ENCODE results near the gene CLDN9. TPM values are rescaled to one million over a fixed set of nuclear protein-coding genes. Genes with fewer than 3 reads are reported as not detected.
A peak's percentile ranks its signal among the peaks of the same experiment; 100 is the strongest.

CLDN9 gene
- total and polyA plus RNA-seq, 5 donors from 2014 or later, result not detected

GRCh38 chr16:3035289-3035971 is 22.7 kb downstream of the CLDN9 start:
- Mint-ChIP-seq H3K27ac (no peak overlapping the region), H3K4me1 (peaks cover 0 to 14% (median 4%) of the 10 kb centered on the region in 4 donors)
- H3K27me3 ChIP-seq (ENCODE audit: control insufficient read depth, insufficient read depth, low read length), result peaks cover 41% of the 10 kb centered on the region

DNA sequence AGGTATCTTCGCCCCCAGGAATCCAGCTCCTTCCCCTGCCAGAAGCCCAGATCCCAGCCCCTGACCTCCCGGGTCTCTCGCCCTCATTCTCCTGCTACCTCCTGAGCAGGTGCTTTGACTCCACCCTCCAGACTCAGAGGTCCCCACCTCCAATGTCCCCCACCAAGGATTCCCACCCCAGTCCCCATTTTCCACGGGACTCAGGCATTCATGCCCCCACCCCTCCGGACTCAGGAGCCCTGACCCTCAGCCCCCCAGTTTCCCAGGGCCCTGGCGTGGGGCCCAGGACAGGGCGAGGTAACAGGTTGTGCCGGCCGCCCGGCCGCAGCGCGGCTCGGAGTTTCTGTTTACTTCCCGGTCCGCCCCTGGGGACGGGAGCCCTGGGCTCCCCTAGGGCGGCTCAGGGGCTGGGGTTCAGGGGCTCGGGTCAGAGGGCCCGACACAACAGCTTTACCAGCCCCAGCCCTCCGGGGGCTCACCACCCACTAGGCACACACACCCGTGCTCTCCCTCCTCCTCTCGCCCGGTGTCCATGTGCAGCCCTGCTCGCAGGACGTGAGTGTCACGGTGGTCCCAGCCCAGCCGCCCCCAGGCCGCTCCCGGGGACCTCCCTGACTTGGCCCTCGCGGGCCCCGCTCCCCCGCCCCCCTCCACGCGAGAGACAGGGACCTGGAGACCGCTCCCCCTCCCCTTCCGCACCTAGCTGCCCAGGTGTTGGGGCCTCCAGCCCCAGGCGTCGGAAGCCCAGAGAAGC is 23.4 kb downstream of the CLDN9 start:
- ATAC-seq (ENCODE audit: low read depth in 2 of 2) (no peak), DNase-seq (no peak)
- H3K27me3 Mint-ChIP-seq, result peaks cover 85% of the 10 kb centered on the region
- no peak overlapping the region for H3K27ac Mint-ChIP-seq
- Histone ChIP-seq H3K9me3 (ENCODE audit: control insufficient read depth in 2 of 2, low read length in 2 of 2) (no peaks in the 10 kb centered on the region), H3K4me3 (ENCODE audit: low read depth, low read length) (no peak overlapping the region), H3K36me3 (ENCODE audit: control insufficient read depth, insufficient read depth, low read length) (no peaks in the 10 kb centered on the region), H3K27me3 (ENCODE audit: control insufficient read depth, insufficient read depth, low read length) (peaks cover 41% of the 10 kb centered on the region), H3K4me1 (ENCODE audit: control insufficient read depth, insufficient read depth, low read length, poor library complexity, severe bottlenecking) (peaks cover 16% of the 10 kb centered on the region), H3K27ac (ENCODE audit: insufficient read depth, low read length, poor library complexity, severe bottlenecking) (no peak overlapping the region)
- peaks cover 0 to 7% (median 0%) of the 10 kb centered on the region in 7 donors for H3K9me3 Mint-ChIP-seq
- peaks cover 0 to 14% (median 4%) of the 10 kb centered on the region in 4 donors for H3K4me1 Mint-ChIP-seq
- H3K36me3 Mint-ChIP-seq, result no peaks in the 10 kb centered on the region
- H3K4me3 Mint-ChIP-seq, result peak overlapping the region in 1 of 4 donors; percentile 21

More at GRCh38 chr16:3035289-3035971, 22.7 kb downstream of the CLDN9 start:
- ATAC-seq (ENCODE audit: low read depth in 2 of 2), result no peak
- Mint-ChIP-seq H3K4me3 (peak overlapping the region in 1 of 4 donors; percentile 21), H3K27me3 (peaks cover 78% of the 10 kb centered on the region), H3K9me3 (peaks cover 0 to 5% (median 0%) of the 10 kb centered on the region in 7 donors), H3K36me3 (no peaks in the 10 kb centered on the region)
- H3K9me3 ChIP-seq (ENCODE audit: control insufficient read depth in 2 of 2, low read length in 2 of 2), result no peaks in the 10 kb centered on the region
- no peaks in the 10 kb centered on the region for H3K36me3 ChIP-seq (ENCODE audit: control insufficient read depth, insufficient read depth, low read length)
- H3K4me3 ChIP-seq (ENCODE audit: low read depth, low read length), result no peak overlapping the region
- DNase-seq, result no peak
- no peak overlapping the region for H3K27ac ChIP-seq (ENCODE audit: insufficient read depth, low read length, poor library complexity, severe bottlenecking)
- peaks cover 16% of the 10 kb centered on the region for H3K4me1 ChIP-seq (ENCODE audit: control insufficient read depth, insufficient read depth, low read length, poor library complexity, severe bottlenecking)

DNA sequence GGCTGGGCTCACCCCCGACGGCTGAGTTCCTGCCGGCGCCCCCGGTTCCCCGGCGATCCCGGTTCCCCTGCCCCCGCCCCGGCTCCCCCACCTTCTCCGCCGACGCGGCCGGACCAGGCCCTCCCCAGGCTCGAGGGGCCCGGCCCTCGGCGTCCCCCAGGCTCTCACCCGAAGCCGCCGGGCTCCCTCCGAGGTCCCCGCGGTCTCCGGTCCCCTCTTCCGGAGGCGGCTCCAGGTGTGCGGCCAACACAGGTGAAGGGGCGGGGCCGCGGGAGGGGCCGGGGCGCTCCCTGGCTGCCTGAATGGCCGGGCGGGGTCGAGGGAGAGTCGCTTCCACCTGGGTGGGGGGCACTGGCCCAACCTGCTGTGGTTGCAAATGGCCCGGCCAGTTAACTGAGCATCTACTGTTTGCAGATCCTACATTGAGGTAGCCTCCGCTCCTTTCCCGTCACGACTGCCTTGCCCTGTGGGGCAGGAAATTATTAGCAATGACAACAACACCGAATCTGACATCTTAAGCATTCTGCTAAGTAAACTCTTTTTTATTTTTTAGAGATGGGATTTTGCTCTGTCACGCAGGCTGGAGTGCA is 24.1 kb downstream of the CLDN9 start, which contains the start of gene BICDL2:
Gene BICDL2 (minus strand): TSS at position 219 of the 590 bp plus-strand sequence. CDS start 1,448 bp downstream, outside the sequence.
- Mint-ChIP-seq H3K4me1 (peaks cover 0 to 12% (median 1%) of the 10 kb centered on the region in 4 donors), H3K9me3 (peaks cover 0 to 7% (median 0%) of the 10 kb centered on the region in 7 donors), H3K27me3 (peaks cover 84% of the 10 kb centered on the region), H3K27ac (no peak within 1 kb of the TSS), H3K36me3 (no peaks in the 10 kb centered on the region), H3K4me3 (peak within 1 kb of the TSS in 2 of 4 donors; percentile 22 to 70)
- Histone ChIP-seq H3K27ac (ENCODE audit: insufficient read depth, low read length, poor library complexity, severe bottlenecking) (no peak within 1 kb of the TSS), H3K36me3 (ENCODE audit: control insufficient read depth, insufficient read depth, low read length) (no peaks in the 10 kb centered on the region), H3K4me3 (ENCODE audit: low read depth, low read length) (no peak within 1 kb of the TSS), H3K4me1 (ENCODE audit: control insufficient read depth, insufficient read depth, low read length, poor library complexity, severe bottlenecking) (peaks cover 16% of the 10 kb centered on the region), H3K9me3 (ENCODE audit: control insufficient read depth in 2 of 2, low read length in 2 of 2) (no peaks in the 10 kb centered on the region), H3K27me3 (ENCODE audit: control insufficient read depth, insufficient read depth, low read length) (peaks cover 44% of the 10 kb centered on the region)
- ATAC-seq (ENCODE audit: low read depth in 2 of 2), result no peak
- no peak for DNase-seq

GRCh38 chr16:3038256-3038655 is 25.5 kb downstream of the CLDN9 start:
- H3K27me3 Mint-ChIP-seq, result peaks cover 82% of the 10 kb centered on the region
- Histone ChIP-seq H3K36me3 (ENCODE audit: control insufficient read depth, insufficient read depth, low read length) (no peaks in the 10 kb centered on the region), H3K27me3 (ENCODE audit: control insufficient read depth, insufficient read depth, low read length) (peaks cover 37% of the 10 kb centered on the region), H3K9me3 (ENCODE audit: control insufficient read depth in 2 of 2, low read length in 2 of 2) (no peaks in the 10 kb centered on the region), H3K27ac (ENCODE audit: insufficient read depth, low read length, poor library complexity, severe bottlenecking) (no peak overlapping the region), H3K4me1 (ENCODE audit: control insufficient read depth, insufficient read depth, low read length, poor library complexity, severe bottlenecking) (peaks cover 16% of the 10 kb centered on the region), H3K4me3 (ENCODE audit: low read depth, low read length) (no peak overlapping the region)
- DNase-seq (no peak), ATAC-seq (ENCODE audit: low read depth in 2 of 2) (no peak)
- H3K4me3 Mint-ChIP-seq, result no peak overlapping the region
- H3K36me3 Mint-ChIP-seq, result no peaks in the 10 kb centered on the region
- peaks cover 0 to 12% (median 1%) of the 10 kb centered on the region in 4 donors for H3K4me1 Mint-ChIP-seq
- no peak overlapping the region for H3K27ac Mint-ChIP-seq
- peaks cover 0 to 5% (median 0%) of the 10 kb centered on the region in 7 donors for H3K9me3 Mint-ChIP-seq

DNA sequence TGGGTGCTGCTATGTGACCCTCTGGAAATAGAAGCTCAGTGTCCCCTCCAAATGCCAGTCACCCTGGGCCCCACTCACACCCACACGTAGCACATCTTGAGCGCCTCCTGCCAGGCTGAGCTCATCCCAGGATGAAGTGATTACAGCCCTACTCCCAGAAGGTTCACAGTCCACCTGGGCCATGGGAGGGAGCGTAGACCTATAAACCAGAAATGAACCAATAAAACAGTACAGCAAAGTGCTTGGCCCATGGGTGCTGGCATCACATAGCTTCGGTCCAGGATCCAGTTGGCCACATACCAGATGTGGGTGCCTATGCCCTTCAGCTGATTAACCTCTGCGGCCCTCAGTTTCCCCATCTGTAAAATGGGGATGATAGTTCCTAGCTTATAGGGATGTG is 26.2 kb downstream of the CLDN9 start:
- Histone ChIP-seq H3K36me3 (ENCODE audit: control insufficient read depth, insufficient read depth, low read length) (no peaks in the 10 kb centered on the region), H3K27ac (ENCODE audit: insufficient read depth, low read length, poor library complexity, severe bottlenecking) (no peak overlapping the region), H3K4me1 (ENCODE audit: control insufficient read depth, insufficient read depth, low read length, poor library complexity, severe bottlenecking) (peaks cover 16% of the 10 kb centered on the region), H3K4me3 (ENCODE audit: low read depth, low read length) (no peak overlapping the region), H3K27me3 (ENCODE audit: control insufficient read depth, insufficient read depth, low read length) (peaks cover 34% of the 10 kb centered on the region), H3K9me3 (ENCODE audit: control insufficient read depth in 2 of 2, low read length in 2 of 2) (no peaks in the 10 kb centered on the region)
- Mint-ChIP-seq H3K9me3 (peaks cover 0 to 5% (median 0%) of the 10 kb centered on the region in 7 donors), H3K27ac (peak overlapping the region in 1 of 3 donors; percentile 32), H3K27me3 (peaks cover 82% of the 10 kb centered on the region), H3K36me3 (no peaks in the 10 kb centered on the region), H3K4me1 (peaks cover 0 to 12% (median 2%) of the 10 kb centered on the region in 4 donors), H3K4me3 (no peak overlapping the region)
- DNase-seq (no peak), ATAC-seq (ENCODE audit: low read depth in 2 of 2) (no peak)

GRCh38 chr16:3042376-3042775 is 29.7 kb downstream of the CLDN9 start:
- H3K4me3 ChIP-seq (ENCODE audit: low read depth, low read length), result no peak overlapping the region
- peaks cover 29% of the 10 kb centered on the region for H3K27me3 ChIP-seq (ENCODE audit: control insufficient read depth, insufficient read depth, low read length)
- no peaks in the 10 kb centered on the region for H3K9me3 ChIP-seq (ENCODE audit: control insufficient read depth in 2 of 2, low read length in 2 of 2)
- Mint-ChIP-seq H3K36me3 (no peaks in the 10 kb centered on the region), H3K9me3 (peaks cover 0 to 2% (median 0%) of the 10 kb centered on the region in 7 donors), H3K27me3 (peaks cover 78% of the 10 kb centered on the region), H3K4me3 (no peak overlapping the region), H3K4me1 (peaks cover 0 to 20% (median 8%) of the 10 kb centered on the region in 4 donors), H3K27ac (no peak overlapping the region)
- ATAC-seq (ENCODE audit: low read depth in 2 of 2), result no peak
- peaks cover 26% of the 10 kb centered on the region for H3K4me1 ChIP-seq (ENCODE audit: control insufficient read depth, insufficient read depth, low read length, poor library complexity, severe bottlenecking)
- no peak overlapping the region for H3K27ac ChIP-seq (ENCODE audit: insufficient read depth, low read length, poor library complexity, severe bottlenecking)
- no peak for DNase-seq
- H3K36me3 ChIP-seq (ENCODE audit: control insufficient read depth, insufficient read depth, low read length), result no peaks in the 10 kb centered on the region

DNA sequence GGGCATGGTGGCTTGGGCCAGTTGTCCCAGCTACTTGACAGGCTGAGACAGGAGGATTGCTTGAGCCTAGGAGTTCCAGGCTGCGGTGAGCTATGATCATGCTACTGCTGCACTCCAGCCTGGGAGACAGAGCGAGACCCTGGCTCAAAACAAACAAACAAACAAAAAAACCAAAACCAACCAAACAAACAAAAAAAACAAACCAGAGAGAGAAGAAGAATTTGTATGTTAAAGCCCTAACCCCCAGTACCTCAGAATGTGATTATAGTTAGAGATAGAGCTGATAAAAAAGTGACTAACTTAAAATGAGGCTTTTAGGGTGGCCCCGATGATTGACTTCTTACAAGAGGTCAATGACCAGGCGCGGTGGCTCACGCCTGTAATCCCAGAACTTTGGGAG is 32.0 kb downstream of the CLDN9 start:
- DNase-seq (no peak), ATAC-seq (ENCODE audit: low read depth in 2 of 2) (no peak)
- no peaks in the 10 kb centered on the region for H3K36me3 Mint-ChIP-seq
- peaks cover 0 to 2% (median 0%) of the 10 kb centered on the region in 7 donors for H3K9me3 Mint-ChIP-seq
- no peak overlapping the region for H3K4me3 ChIP-seq (ENCODE audit: low read depth, low read length)
- H3K36me3 ChIP-seq (ENCODE audit: control insufficient read depth, insufficient read depth, low read length), result no peaks in the 10 kb centered on the region
- peaks cover 17% of the 10 kb centered on the region for H3K27me3 ChIP-seq (ENCODE audit: control insufficient read depth, insufficient read depth, low read length)
- peaks cover 0 to 27% (median 12%) of the 10 kb centered on the region in 4 donors for H3K4me1 Mint-ChIP-seq
- H3K27ac Mint-ChIP-seq, result no peak overlapping the region
- H3K9me3 ChIP-seq (ENCODE audit: control insufficient read depth in 2 of 2, low read length in 2 of 2), result no peaks in the 10 kb centered on the region
- H3K4me3 Mint-ChIP-seq, result peak overlapping the region; percentile 54 to 81 (median 76)
- peaks cover 26% of the 10 kb centered on the region for H3K4me1 ChIP-seq (ENCODE audit: control insufficient read depth, insufficient read depth, low read length, poor library complexity, severe bottlenecking)
- no peak overlapping the region for H3K27ac ChIP-seq (ENCODE audit: insufficient read depth, low read length, poor library complexity, severe bottlenecking)
- H3K27me3 Mint-ChIP-seq, result peaks cover 63% of the 10 kb centered on the region
